HCT116 (cell line): ENCODE results near the gene ACSM3. TPM values are rescaled to one million over a fixed set of nuclear protein-coding genes. Genes with fewer than 3 reads are reported as not detected.

Experiments used
- ATAC-seq: fragments of 200-7000 bp; cut with Tn5 transposase; 2 replicates; pipeline ENCODE4 v1.9.1; 2020; ENCODE audit warnings: mild to moderate bottlenecking, moderate library complexity
- BruUV-seq: library from RNA; stranded (reverse); fragments of 400-500 nt; replicated peaks from 2 replicates; lab custom pipeline; 2021; lab: Mats Ljungman, UMichigan
- CTCF ChIA-PET: fragments of 300-600 bp; sonication (Branson Sonifier 250); formaldehyde crosslinking; loops from one replicate; lab custom pipeline; 2021; ENCODE audit warnings: antibody characterized with exemption; lab: Charles Lee
- POLR2A ChIA-PET: fragments of 300-600, 350-600 bp; sonication (Branson Sonifier 250); formaldehyde crosslinking; loops from one replicate; lab custom pipeline; 2021; ENCODE audit warnings: antibody characterized with exemption; lab: Charles Lee
- RAD21 ChIA-PET, 2 experiments: fragments of 300-600 bp; sonication (Branson Sonifier 250); formaldehyde crosslinking; loops; one replicate each; lab custom pipeline; 2023; ENCODE audit warnings: low total read pairs in 2 of 2; ENCODE audit not compliant: uncharacterized antibody in 2 of 2, unreplicated experiment in 2 of 2, low non-redundant PET in 1 of 2; lab: Charles Lee
- DNase-seq: peaks from one replicate; pipeline ENCODE4 v3.0.0-alpha.2; 2010; ENCODE audit warnings: low read depth, low spot score
- H2AFZ ChIP-seq: fragments of 200-600 bp; shearing (Covaris generic), sonication (generic); 2 replicates; pipeline ENCODE4 v1.6.1; 2017; ENCODE audit warnings: low read depth, mixed run types, mixed read lengths, antibody characterized with exemption, low read length; ENCODE audit not compliant: poor library complexity, severe bottlenecking
- H3K27ac ChIP-seq: 2 replicates; pipeline ENCODE4 v1.5.1; 2012; ENCODE audit warnings: low read depth, low read length
- H3K27me3 ChIP-seq: fragments of 200-600 bp; sonication (generic); 2 replicates; pipeline ENCODE4 v1.6.1; 2016; ENCODE audit warnings: mixed run types, low read length, mixed read lengths; ENCODE audit not compliant: insufficient read depth
- H3K36me3 ChIP-seq, 2 experiments: fragments of 200-500 bp in 1 of 2; fragments of 200-600 bp in 1 of 2; sonication (Bioruptor generic) in 1 of 2; sonication (generic) in 1 of 2; 2 replicates each; pipeline versions ENCODE4 v1.5.1 to v1.6.1; 2014 to 2016; ENCODE audit warnings: low read length in 2 of 2, inconsistent platforms in 1 of 2, mixed read lengths in 1 of 2, mixed run types in 1 of 2; ENCODE audit not compliant: insufficient read depth in 2 of 2, control insufficient read depth in 1 of 2
- H3K4me1 ChIP-seq, 2 experiments: fragments of 200-600 bp in 1 of 2; sonication (generic) in 1 of 2; 2 replicates each; pipeline versions ENCODE4 v1.5.1 to v1.6.1; 2012 to 2017; ENCODE audit warnings: low read length in 2 of 2, inconsistent platforms in 1 of 2, mild to moderate bottlenecking in 1 of 2, mixed read lengths in 1 of 2, mixed run types in 1 of 2, moderate library complexity in 1 of 2; ENCODE audit not compliant: insufficient read depth in 2 of 2, control insufficient read depth in 1 of 2
- H3K4me2 ChIP-seq: fragments of 200-600 bp; sonication (generic); 2 replicates; pipeline ENCODE4 v1.6.1; 2017; ENCODE audit warnings: mixed run types, low read length, mixed read lengths
- H3K4me3 ChIP-seq, 2 experiments: fragments of 200-600 bp in 1 of 2; sonication (generic) in 1 of 2; replicated peaks in 1 of 2; 2 replicates each; pipeline ENCODE4 v1.5.1; 2011 to 2016; ENCODE audit warnings: low read length in 2 of 2, control low read depth in 1 of 2, low read depth in 1 of 2, mild to moderate bottlenecking in 1 of 2, mixed read lengths in 1 of 2, mixed run types in 1 of 2
- H3K79me2 ChIP-seq: fragments of 200-600 bp; sonication (generic); 2 replicates; pipeline ENCODE4 v1.6.1; 2017; ENCODE audit warnings: mild to moderate bottlenecking, mixed run types, low read length, moderate library complexity, mixed read lengths; ENCODE audit not compliant: insufficient read depth
- H3K9ac ChIP-seq: fragments of 200-600 bp; sonication (generic); 2 replicates; pipeline ENCODE4 v1.6.1; 2016; ENCODE audit warnings: low read length, mixed read lengths
- H3K9me2 ChIP-seq: fragments of 200-600 bp; sonication (generic), shearing (Covaris generic); 2 replicates; pipeline ENCODE4 v1.6.1; 2017; ENCODE audit warnings: mixed run types, mild to moderate bottlenecking, moderate library complexity; ENCODE audit not compliant: insufficient read depth
- H3K9me3 ChIP-seq, 2 experiments: fragments of 200-500 bp in 1 of 2; fragments of 200-600 bp in 1 of 2; sonication (Bioruptor generic) in 1 of 2; sonication (generic) in 1 of 2; 2 replicates each; pipeline ENCODE4 v1.6.1; 2014 to 2017; ENCODE audit warnings: low read length in 2 of 2, mixed read lengths in 2 of 2, inconsistent platforms in 1 of 2, low read depth in 1 of 2, mild to moderate bottlenecking in 1 of 2, mixed run types in 1 of 2, moderate library complexity in 1 of 2; ENCODE audit not compliant: control insufficient read depth in 1 of 2, insufficient read depth in 1 of 2
- H4K20me1 ChIP-seq: fragments of 200-600 bp; sonication (generic), shearing (Covaris generic); 2 replicates; pipeline ENCODE4 v1.6.1; 2017; ENCODE audit warnings: mixed run types, mild to moderate bottlenecking, moderate library complexity; ENCODE audit not compliant: insufficient read depth
- CEBPB ChIP-seq: IDR thresholded peaks from 2 replicates; pipeline ENCODE4 v1.6.1; 2012; ENCODE audit warnings: low read depth
- EGR1 ChIP-seq: IDR thresholded peaks from 2 replicates; pipeline ENCODE4 v1.6.1; 2012; ENCODE audit warnings: low read depth
- EZH2phosphoT487 ChIP-seq: fragments of 200-600 bp; IDR thresholded peaks from 2 replicates; pipeline ENCODE4 v1.6.1; 2018; ENCODE audit warnings: antibody characterized with exemption, borderline replicate concordance
- FOSL1 ChIP-seq: IDR thresholded peaks from 2 replicates; pipeline ENCODE4 v1.6.1; 2012; ENCODE audit warnings: low read depth
- POLR2A ChIP-seq: IDR thresholded peaks from 2 replicates; pipeline ENCODE4 v1.7.0; 2011; ENCODE audit warnings: borderline replicate concordance; ENCODE audit not compliant: insufficient read depth, insufficient read length; ENCODE audit errors: extremely low read depth
- POLR2AphosphoS5 ChIP-seq: IDR thresholded peaks from 2 replicates; pipeline ENCODE4 v1.6.1; 2011; ENCODE audit warnings: mild to moderate bottlenecking, low read depth, low read length, moderate library complexity
- SP1 ChIP-seq: IDR thresholded peaks from 2 replicates; pipeline ENCODE4 v1.6.1; 2012; ENCODE audit warnings: low read depth
- YY1 ChIP-seq: IDR thresholded peaks from 2 replicates; pipeline ENCODE4 v1.6.1; 2011; ENCODE audit warnings: low read length, low read depth, moderate library complexity, mild to moderate bottlenecking; ENCODE audit not compliant: insufficient replicate concordance; ENCODE audit errors: extremely low read depth
- ZBTB33 ChIP-seq: IDR thresholded peaks from 2 replicates; pipeline ENCODE4 v1.6.1; 2011; ENCODE audit warnings: mild to moderate bottlenecking, low read length, moderate library complexity; ENCODE audit not compliant: insufficient replicate concordance; ENCODE audit errors: extremely low read depth
- intact Hi-C: fragments of 100-400 bp; cut with micrococcal nuclease; formaldehyde crosslinking; loops from 2 replicates; pipeline ENCODE4 v1.10.0; 2022
- total RNA-seq: library from RNA; stranded (reverse); gene quantifications from one replicate; pipeline ENCODE4 v1.2.1, GENCODE V29; 2021; ENCODE audit not compliant: unreplicated experiment
- TF ChIP-seq, protein P1 (sequence below): IDR thresholded peaks from 2 replicates; pipeline ENCODE4 v1.6.1; 2012
- TF ChIP-seq, protein P2 (sequence below): IDR thresholded peaks from 2 replicates; pipeline ENCODE4 v1.6.1; 2012; ENCODE audit warnings: low read depth

ACSM3 gene
- total RNA-seq, 1 experiment from 2014 or later = 15.0 TPM

- H3K36me3 ChIP-seq = peaks cover 2 to 16% of the 10 kb centered on the region in 2 experiments; a peak in 2 of 4 replicates
These were observed 74.4 kb downstream of the ACSM3 start for GRCh38 chr16:20838240-20838639.

More at GRCh38 chr16:20838240-20838639, 74.4 kb downstream of the ACSM3 start:
- CTCF ChIA-PET = no interaction called here
- RAD21 ChIA-PET = no interaction called here
- ATAC-seq (no peak), DNase-seq (no peak)
- H3K27ac ChIP-seq = no peak overlapping the region
- H3K4me3 ChIP-seq = no peak overlapping the region
- no peak overlapping the region for H3K9ac ChIP-seq
- no peaks in the 10 kb centered on the region for H3K9me2 ChIP-seq
- POLR2A ChIA-PET = no interaction called here
- no peak overlapping the region for H2AFZ ChIP-seq
- TF ChIP-seq FOSL1 = no peak
- TF ChIP-seq EZH2phosphoT487 = no peak
- TF ChIP-seq, protein P1, sequence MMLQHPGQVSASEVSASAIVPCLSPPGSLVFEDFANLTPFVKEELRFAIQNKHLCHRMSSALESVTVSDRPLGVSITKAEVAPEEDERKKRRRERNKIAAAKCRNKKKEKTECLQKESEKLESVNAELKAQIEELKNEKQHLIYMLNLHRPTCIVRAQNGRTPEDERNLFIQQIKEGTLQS = no peak
- TF ChIP-seq POLR2AphosphoS5 = no peak
- TF ChIP-seq, protein P2, sequence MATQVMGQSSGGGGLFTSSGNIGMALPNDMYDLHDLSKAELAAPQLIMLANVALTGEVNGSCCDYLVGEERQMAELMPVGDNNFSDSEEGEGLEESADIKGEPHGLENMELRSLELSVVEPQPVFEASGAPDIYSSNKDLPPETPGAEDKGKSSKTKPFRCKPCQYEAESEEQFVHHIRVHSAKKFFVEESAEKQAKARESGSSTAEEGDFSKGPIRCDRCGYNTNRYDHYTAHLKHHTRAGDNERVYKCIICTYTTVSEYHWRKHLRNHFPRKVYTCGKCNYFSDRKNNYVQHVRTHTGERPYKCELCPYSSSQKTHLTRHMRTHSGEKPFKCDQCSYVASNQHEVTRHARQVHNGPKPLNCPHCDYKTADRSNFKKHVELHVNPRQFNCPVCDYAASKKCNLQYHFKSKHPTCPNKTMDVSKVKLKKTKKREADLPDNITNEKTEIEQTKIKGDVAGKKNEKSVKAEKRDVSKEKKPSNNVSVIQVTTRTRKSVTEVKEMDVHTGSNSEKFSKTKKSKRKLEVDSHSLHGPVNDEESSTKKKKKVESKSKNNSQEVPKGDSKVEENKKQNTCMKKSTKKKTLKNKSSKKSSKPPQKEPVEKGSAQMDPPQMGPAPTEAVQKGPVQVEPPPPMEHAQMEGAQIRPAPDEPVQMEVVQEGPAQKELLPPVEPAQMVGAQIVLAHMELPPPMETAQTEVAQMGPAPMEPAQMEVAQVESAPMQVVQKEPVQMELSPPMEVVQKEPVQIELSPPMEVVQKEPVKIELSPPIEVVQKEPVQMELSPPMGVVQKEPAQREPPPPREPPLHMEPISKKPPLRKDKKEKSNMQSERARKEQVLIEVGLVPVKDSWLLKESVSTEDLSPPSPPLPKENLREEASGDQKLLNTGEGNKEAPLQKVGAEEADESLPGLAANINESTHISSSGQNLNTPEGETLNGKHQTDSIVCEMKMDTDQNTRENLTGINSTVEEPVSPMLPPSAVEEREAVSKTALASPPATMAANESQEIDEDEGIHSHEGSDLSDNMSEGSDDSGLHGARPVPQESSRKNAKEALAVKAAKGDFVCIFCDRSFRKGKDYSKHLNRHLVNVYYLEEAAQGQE = no peak
- no peak for TF ChIP-seq EGR1
- no peak for TF ChIP-seq SP1
- no peak for TF ChIP-seq YY1
- no peak for TF ChIP-seq ZBTB33
- TF ChIP-seq CEBPB = no peak
- no peak for TF ChIP-seq POLR2A
- BruUV-seq = no TSS peak
- H3K27me3 ChIP-seq = no peaks in the 10 kb centered on the region
- no peaks in the 10 kb centered on the region; a peak in 1 of 4 replicates for H3K9me3 ChIP-seq
- H3K4me1 ChIP-seq = no peaks in the 10 kb centered on the region
- no peaks in the 10 kb centered on the region for H4K20me1 ChIP-seq
- intact Hi-C loops = no loop called here
- no peaks in the 10 kb centered on the region for H3K79me2 ChIP-seq
- H3K4me2 ChIP-seq = no peak overlapping the region
